NCI-H82 (cell line): ENCODE results near the gene NCL.
"Not testable (repeated sequence)": the region's sequence is repeated elsewhere in the genome, so short reads cannot be mapped to it uniquely, and the experiment has no call there.

Source experiments
- DNase-seq: peaks from one replicate; lab custom pipeline; 2025; lab: John Stamatoyannopoulos, UW

NCL gene

GRCh38 chr2:231430437-231430836, 33.8 kb downstream of the NCL start:
- DNase-seq: not testable (repeated sequence)

DNA sequence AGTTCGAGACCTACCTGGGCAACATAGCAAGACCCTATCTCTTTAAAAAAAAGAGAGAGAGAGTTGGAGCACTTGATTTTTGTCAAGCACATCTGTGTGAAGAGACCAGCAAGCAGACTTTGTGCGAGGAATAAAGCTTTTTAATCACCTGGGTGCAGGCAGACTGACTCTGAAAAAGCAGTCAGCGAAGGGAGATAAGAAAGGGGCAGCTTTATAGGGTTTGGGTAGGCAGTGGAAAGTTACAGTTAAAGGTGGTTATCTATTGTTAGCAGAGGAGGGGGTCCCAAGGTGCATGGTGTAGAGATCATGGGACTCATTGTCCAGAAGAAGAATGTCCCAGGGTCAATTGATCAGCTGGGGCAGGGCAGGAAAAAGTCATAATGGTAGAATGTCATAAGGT, 34.4 kb downstream of the NCL start:
- DNase-seq: no peak

- no peak for DNase-seq
Observed at GRCh38 chr2:231429152-231429551, 35.1 kb downstream of the NCL start.

DNA sequence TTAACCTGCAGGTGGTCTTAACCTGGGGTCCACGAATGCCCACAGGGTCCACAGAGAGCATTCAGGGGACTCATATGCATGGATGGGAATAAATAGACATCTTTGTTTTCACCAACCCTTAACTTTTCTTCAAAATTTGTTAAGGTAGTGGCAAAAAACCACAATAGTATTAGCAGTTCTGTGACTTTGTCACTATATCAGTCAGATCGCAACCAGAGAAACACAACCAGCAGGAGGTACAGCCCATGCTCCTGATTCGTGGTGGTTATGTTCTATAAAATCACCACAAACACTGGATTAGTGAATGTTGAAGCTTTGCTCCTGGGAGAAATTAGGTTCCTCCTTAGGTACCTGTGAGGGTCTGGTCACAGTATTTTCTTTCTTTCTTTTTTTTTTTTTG, 37.2 kb downstream of the NCL start:
- no peak for DNase-seq

DNA sequence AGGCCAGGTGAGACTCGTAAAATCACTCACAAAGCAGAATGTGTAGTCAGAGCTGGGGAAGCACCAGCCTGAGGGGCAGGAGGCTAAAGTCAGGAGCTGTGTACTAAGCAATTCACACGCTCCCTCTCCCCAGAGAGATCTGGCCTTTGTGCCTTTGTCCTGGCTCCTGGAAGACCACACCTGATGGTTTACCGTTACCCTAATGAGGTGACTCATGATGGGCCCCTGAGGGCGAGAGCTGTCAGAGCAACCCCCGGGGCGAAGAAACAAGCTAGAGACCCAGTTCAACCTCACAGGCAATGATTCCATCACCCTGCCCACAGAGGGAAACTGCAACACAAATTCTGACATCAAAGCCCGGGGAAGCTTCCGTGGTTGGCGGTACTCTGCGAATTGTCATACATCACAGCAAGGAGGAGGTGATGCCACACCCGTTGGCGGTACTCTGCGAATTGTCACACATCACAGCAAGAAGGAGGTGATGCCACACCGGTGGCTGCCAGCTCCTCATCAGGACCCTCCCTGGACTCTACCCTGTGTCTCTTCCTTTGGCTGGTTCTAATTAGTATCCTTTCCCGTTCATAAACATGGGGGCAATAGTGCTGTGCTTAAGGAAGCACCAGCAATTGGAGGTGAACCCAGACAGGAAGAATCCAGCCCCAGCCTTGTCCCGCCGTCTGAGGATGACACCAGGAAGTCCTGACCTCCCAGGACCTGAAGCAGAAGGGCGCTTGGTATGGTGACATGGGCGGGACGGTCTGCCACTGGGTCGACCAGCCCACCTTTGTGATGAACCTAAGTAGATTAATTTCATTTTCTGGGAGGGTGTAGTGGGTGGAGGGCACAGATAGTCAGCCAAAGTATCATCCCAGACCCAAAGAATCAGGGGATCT, 38.2 kb downstream of the NCL start:
- no peak for DNase-seq

- no peak for DNase-seq
Observed at GRCh38 chr2:231425291-231425810, 38.9 kb downstream of the NCL start.

- peak; percentile 30 for DNase-seq
Observed at GRCh38 chr2:231423176-231423575, 41.1 kb downstream of the NCL start.

- DNase-seq: peak; percentile 81
Observed at GRCh38 chr2:231422056-231422455, 42.2 kb downstream of the NCL start.

DNA sequence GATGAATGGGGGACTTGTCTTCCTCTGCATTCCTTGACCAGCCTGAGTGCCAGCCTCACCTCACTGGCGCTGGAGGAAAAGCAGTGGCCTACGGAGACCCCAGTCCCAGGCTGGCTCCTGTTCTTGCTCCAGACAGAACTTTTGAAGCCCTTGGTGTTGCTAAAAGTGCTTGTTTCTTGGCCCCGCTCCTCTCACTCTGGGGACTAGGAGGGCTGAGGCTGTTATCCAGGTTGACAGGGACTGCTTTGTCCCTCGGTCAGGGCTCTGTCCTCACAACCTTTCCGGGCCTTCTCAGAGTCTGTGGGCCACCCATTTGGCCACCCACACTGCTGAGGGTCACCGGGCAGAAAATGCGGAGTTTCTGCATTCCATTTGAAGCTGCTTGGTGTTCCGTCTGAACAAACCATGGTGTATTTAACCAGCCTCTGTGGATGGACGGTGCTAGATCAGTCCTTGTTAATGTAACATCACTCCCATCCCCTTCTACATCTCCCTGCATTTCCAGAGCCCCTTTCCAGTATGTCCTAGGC, 43.2 kb downstream of the NCL start:
- DNase-seq: no peak

- no peak for DNase-seq
Observed at GRCh38 chr2:231418820-231419640, 45.3 kb downstream of the NCL start.

DNA sequence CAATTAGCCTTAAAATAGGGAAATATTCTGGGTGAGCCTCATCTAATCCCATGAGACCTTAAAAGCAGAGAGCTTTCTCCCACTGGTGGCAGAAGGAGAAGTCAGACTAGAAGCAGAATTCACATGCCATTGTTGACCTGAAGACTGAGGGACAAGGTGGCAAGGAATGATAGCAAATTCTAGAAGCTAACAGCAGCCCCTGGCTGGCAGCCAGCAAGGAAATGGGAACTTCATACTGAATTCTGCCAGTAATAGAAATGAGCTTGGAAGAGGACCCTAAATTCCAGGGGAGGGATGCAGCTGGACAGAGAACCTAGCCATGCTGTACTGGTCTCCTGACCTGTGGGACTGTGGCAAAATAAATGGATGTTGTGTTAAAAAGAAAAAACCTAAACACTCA, 49.3 kb downstream of the NCL start:
- no peak for DNase-seq

- no peak for DNase-seq
Observed at GRCh38 chr2:231413921-231414476, 50.3 kb downstream of the NCL start.

DNA sequence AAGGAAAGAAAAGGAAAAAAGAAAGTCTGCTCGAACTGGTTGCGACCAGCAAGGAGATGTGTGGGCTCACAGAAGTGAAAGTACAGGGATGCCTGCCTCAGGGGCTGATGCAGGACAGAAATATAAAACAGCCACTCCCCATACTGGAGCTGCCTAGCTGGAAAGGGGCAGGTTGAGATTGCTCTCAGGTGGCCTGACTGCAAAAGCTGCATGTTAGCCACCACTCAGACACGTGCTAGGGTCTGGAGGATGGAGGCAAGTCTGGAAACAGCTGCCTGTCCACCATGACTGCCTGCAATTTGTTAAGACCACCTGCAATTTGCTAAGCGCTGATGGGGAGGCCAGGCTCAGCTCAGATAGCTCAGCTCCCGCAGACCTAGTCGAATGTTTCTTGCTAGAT, 50.8 kb downstream of the NCL start:
- no peak for DNase-seq

DNA sequence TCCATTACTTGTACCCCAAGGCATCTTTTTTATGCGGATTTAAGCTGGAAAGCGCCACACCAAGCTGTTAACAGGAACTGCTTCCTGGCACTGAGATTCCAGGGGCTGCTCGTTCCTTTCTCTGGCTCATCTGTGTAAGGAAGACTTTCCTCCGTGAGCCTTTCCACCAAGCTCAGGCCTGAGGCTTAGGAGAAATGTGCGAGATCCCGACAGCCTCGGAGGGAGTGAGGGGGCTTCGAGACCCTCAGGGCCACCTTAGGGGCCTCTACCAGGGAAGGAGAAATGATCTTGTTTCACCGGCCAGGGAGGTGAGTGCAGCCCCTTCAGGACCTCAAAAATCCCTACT, 51.7 kb downstream of the NCL start:
- no peak for DNase-seq

DNA sequence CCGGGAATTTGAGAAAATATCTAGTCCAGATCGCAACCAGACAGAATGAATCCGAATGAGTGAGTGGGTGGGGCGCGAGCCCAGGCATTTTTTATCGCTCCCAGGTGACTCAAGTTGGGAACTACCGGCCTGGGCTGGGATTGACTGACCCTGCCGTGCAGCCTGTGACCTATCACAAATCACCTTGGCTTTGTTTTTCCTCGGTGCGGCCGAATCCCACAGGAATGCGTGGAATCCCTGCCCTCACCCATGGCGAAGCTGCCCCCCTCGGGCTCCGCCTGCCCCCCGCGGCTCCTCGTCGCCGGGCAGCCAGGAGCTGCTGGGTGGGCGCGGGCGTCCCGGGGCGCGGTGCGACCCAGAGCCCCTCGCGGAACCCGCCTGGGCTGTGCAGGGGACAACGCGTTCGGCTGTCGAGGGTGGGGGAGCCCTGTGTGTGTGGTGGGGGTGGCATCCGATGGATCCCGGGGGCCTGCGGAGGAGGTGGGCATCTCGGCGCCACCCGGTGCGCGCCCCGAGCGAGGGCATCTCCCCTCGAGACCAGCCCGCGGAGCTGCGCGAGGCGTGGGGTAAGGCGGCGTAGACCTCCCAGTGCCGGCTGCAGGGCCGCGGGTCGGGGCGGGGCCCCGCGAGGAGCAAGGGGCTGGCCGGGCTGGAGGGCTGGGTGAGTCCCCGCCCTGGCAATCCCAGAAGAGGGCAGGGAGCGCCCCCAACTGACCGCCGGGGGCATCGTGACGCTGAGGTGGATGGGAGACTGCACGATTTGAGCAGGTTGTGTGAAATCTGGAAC, 52.3 kb downstream of the NCL start:
- DNase-seq: peak; percentile 93

- DNase-seq: no peak
Observed at GRCh38 chr2:231411237-231411636, 53.0 kb downstream of the NCL start.

DNA sequence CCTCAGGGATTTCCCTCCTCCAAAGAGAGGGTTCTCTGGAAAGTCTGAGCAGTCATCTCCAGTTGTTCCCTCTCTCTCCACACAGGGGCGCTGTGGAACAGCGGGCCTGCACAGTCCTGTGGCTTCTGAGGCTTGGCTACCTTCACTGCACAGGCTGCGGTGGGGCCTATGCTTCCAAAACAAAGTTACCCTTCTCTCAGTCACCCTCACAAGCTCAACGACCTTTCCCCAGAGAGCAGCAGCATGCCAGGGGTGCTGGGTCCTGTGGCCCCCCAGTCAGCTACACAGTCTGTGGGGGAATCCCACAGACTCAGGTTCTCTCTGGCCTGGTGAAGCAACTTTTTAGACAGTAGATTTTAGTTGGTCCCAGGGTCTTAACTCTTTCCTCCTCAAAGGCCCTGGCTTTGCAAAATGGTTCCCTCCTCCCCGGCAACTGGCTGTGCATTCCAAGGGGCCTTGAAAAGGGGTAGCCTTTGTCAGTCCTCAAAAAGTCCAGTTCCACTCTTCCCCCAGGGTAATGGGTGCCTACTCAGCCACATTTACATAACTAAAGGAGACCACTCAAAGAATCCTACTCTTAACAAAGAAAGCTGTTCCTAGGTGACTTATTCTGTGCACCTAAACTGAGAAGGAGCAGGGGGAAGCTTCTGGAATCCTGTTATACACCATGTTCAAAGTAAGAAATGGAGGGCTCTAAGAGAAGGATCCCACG, 53.8 kb downstream of the NCL start:
- no peak for DNase-seq

- DNase-seq: no peak
Observed at GRCh38 chr2:231409776-231410175, 54.5 kb downstream of the NCL start.

DNA sequence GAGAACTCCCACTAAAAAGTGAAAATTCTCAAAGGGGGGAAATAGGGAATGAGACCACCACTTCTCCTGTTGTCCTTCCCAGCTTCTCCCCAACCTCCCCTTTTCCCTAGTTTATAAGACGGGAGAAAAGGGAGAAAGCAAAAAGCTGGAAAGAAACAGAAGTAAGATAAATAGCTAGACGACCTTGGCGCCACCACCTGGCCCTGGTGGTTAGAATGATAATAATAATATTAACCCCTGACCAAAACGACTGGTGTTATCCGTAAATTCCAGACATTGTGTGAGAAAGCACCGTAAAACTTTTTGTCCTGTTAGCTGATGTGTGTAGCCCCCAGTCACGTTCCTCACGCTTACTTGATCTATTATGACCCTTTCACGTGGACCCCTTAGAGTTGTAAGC, 56.0 kb downstream of the NCL start:
- not testable (repeated sequence) for DNase-seq

GRCh38 chr2:231407686-231408085, 56.6 kb downstream of the NCL start:
- DNase-seq: not testable (repeated sequence)
